SK-N-SH (cell line): ENCODE results near the gene LRTM2.

Source experiments
- CTCF ChIP-seq: fragments of 200-600 bp; sonication (generic); IDR thresholded peaks from 2 replicates; pipeline ENCODE4 v1.6.1; 2017; ENCODE audit warnings: antibody characterized with exemption, mild to moderate bottlenecking, moderate library complexity
- EP300 ChIP-seq, 2 experiments: IDR thresholded peaks; 2 replicates each; pipeline versions ENCODE4 v1.4.0 to v1.6.1; 2012; ENCODE audit warnings: borderline replicate concordance in 1 of 2, low read depth in 1 of 2, low read length in 1 of 2
- EZH2phosphoT487 ChIP-seq: fragments of 200-600 bp; sonication (generic); IDR thresholded peaks from 2 replicates; pipeline ENCODE4 v1.6.1; 2017; ENCODE audit warnings: low read depth, mixed run types, mild to moderate bottlenecking, antibody characterized with exemption, moderate library complexity, borderline replicate concordance
- FOXM1 ChIP-seq: IDR thresholded peaks from 2 replicates; pipeline ENCODE4 v1.4.0; 2012; ENCODE audit warnings: low read depth, mild to moderate bottlenecking
- POLR2AphosphoS5 ChIP-seq: IDR thresholded peaks from 2 replicates; pipeline ENCODE4 v1.6.1; 2012; ENCODE audit warnings: low read depth, low read length
- TAF1 ChIP-seq: IDR thresholded peaks from 2 replicates; pipeline ENCODE4 v1.6.1; 2012; ENCODE audit warnings: low read depth, mild to moderate bottlenecking, low read length, moderate library complexity, borderline replicate concordance
- USF1 ChIP-seq: IDR thresholded peaks from 2 replicates; pipeline ENCODE4 v1.4.0; 2012; ENCODE audit warnings: low read depth, borderline replicate concordance

GRCh38 chr12:1885082-1885596 lies 64.8 kb downstream of the LRTM2 start:
- TF ChIP-seq CTCF (no peak), FOXM1 (no peak), EP300 (IDR thresholded peaks at IDR 0.05; ENCODE audit: borderline replicate concordance in 1 of 2, low read depth in 1 of 2, low read length in 1 of 2) (no peak), TAF1 (no peak), POLR2AphosphoS5 (no peak), EZH2phosphoT487 (no peak), USF1 (no peak)
